BJ (cell line): ENCODE measurements around the gene JOSD1. TPM values are rescaled to one million over a fixed set of nuclear protein-coding genes. Genes with fewer than 3 reads are reported as not detected.

Experiments
- CTCF ChIA-PET: fragments of 350-600 bp; formaldehyde crosslinking; extraction: SDS; loops from one replicate; lab custom pipeline; 2021; ENCODE audit warnings: antibody characterized with exemption, inconsistent platforms; lab: Yijun Ruan, JAX
- POLR2A ChIA-PET: fragments of 300-600 bp; sonication (Branson Sonifier 250); formaldehyde crosslinking; extraction: SDS; loops from one replicate; lab custom pipeline; 2021; ENCODE audit warnings: antibody characterized with exemption; lab: Charles Lee
- DNase-seq: peaks from one replicate; pipeline ENCODE4 v3.0.0-alpha.2; 2011; ENCODE audit warnings: low read depth
- H3K27me3 ChIP-seq: 2 replicates; pipeline ENCODE4 v1.6.0; 2011; ENCODE audit warnings: low read length; ENCODE audit not compliant: control insufficient read depth, insufficient read depth
- H3K36me3 ChIP-seq: 2 replicates; pipeline ENCODE4 v1.5.1; 2011; ENCODE audit warnings: low read length; ENCODE audit not compliant: control insufficient read depth, insufficient read depth
- H3K4me3 ChIP-seq: 2 replicates; pipeline ENCODE4 v1.5.1; 2011; ENCODE audit warnings: low read depth, mild to moderate bottlenecking, control low read depth, low read length
- CTCF ChIP-seq: IDR thresholded peaks from 2 replicates; pipeline ENCODE4 v1.5.1; 2011; ENCODE audit warnings: low read depth, mild to moderate bottlenecking, control low read depth, inconsistent platforms, low read length, moderate library complexity; ENCODE audit not compliant: insufficient read depth
- polyA plus RNA-seq: library from polyadenylated mRNA; depleted of rRNA; stranded (reverse); fragments of >200 nt; gene quantifications from 2 replicates; pipeline ENCODE4 v1.2.3, GENCODE V29; 2011

Gene JOSD1
- polyA plus RNA-seq, 1 experiment = 43.6 TPM

DNA sequence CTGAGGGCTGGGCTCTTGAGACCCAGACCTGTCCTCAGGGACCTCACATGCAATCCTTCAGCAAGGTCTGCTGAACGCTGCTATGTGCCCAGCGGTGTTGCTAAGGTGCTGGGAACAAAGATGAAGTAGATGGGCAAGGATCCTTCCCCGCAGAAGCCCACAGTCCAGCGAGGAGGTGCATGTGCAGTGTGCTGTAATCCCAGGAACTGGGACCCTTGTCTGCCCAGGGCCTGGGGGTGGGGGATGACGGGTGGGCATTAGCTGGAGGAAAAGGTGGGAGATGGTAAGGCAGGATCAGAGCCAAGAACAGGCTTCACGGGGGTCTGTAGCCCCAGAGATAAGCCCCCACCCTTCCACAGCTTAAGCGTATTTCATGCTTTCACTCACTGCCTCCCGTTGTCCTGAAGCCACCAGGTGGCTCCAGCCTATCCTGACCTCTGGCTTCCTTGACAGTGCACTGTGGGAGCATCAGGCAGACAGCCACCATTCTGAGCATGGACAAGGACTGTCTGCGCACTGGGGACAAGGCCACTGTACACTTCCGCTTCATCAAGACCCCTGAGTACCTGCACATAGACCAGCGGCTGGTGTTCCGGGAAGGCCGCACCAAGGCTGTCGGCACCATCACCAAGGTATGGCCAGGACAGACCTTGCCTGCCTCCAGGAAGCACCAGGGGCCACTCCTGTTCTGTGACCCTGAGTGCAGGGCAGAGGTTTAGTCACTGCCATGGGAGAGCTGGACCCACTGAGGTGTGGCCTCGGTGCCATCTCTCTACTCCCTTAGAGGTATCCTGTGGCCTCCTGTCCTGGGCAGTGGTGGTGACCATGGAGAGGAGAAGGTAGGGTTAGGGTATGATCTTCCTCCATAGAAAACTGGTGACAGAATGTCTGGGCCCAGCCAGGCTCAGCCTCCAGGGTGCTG is 27.0 kb upstream of the JOSD1 start:
- no peak for TF ChIP-seq CTCF
- CTCF ChIA-PET = interaction anchor here (2.8 kb wide), 1 partner anchor 10 kb away, joined by 7 read pairs; no protein-coding TSS in a partner anchor
- H3K36me3 ChIP-seq = peaks cover 60% of the 10 kb centered on the region
- no peak overlapping the region for H3K4me3 ChIP-seq
- no peak for DNase-seq
- H3K27me3 ChIP-seq = no peaks in the 10 kb centered on the region
- POLR2A ChIA-PET = no interaction called here

DNA sequence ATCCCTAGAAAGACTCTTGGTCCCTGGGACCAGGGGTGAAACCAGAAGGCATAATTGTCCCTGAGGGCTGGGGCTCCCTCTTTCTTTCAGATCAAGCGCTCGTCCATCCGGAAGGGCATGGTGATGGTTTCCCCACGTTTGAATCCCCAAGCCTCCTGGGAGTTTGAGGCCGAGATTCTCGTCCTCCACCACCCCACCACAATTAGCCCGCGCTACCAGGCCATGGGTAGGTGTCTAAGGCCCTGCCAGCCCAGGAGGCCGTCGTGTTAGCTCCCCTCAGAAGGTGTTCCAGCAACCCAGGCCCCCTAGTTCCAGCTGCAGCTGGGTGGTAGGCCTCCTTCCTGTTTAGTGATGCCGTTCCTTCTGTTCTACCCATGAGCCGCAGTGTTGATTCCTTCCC is 26.4 kb upstream of the JOSD1 start:
- Histone ChIP-seq H3K36me3 (peaks cover 62% of the 10 kb centered on the region), H3K27me3 (no peaks in the 10 kb centered on the region), H3K4me3 (no peak overlapping the region)
- CTCF ChIA-PET = no interaction called here
- DNase-seq = no peak
- no peak for TF ChIP-seq CTCF
- POLR2A ChIA-PET = no interaction called here

GRCh38 chr22:38725900-38726655 is 25.3 kb upstream of the JOSD1 start:
- CTCF ChIA-PET = interaction anchor here (1.2 to 2.5 kb wide), 3 partner anchors 9 to 29 kb away, joined by 4 to 29 read pairs (median 5); no protein-coding TSS in a partner anchor
- TF ChIP-seq CTCF = no peak
- POLR2A ChIA-PET = no interaction called here
- H3K36me3 ChIP-seq = peaks cover 58% of the 10 kb centered on the region
- H3K4me3 ChIP-seq = no peak overlapping the region
- no peak for DNase-seq
- H3K27me3 ChIP-seq = no peaks in the 10 kb centered on the region

GRCh38 chr22:38724926-38725571 is 24.3 kb upstream of the JOSD1 start:
- Histone ChIP-seq H3K4me3 (no peak overlapping the region), H3K36me3 (peaks cover 52% of the 10 kb centered on the region), H3K27me3 (no peaks in the 10 kb centered on the region)
- TF ChIP-seq CTCF = peak; percentile 56
- CTCF ChIA-PET = interaction anchor here (0.6 to 2.5 kb wide), 10 partner anchors 10 to 244 kb away, joined by 3 to 29 read pairs (median 4); no protein-coding TSS in a partner anchor
- POLR2A ChIA-PET = no interaction called here
- DNase-seq = no peak
